CD8-positive, alpha-beta memory T cell (primary cell): ENCODE measurements around the gene SMC5. TPM values are rescaled to one million over a fixed set of nuclear protein-coding genes. Genes with fewer than 3 reads are reported as not detected.
"Not testable (repeated sequence)": the region's sequence is repeated elsewhere in the genome, so short reads cannot be mapped to it uniquely, and the experiment has no call there.

Experiments used
- CTCF ChIA-PET: fragments of 350-600 bp; sonication (Branson Sonifier 250); formaldehyde crosslinking; loops from one replicate; lab custom pipeline; 2021; ENCODE audit warnings: antibody characterized with exemption; lab: Charles Lee
- POLR2A ChIA-PET: fragments of 350-600 bp; sonication (Branson Sonifier 250); formaldehyde crosslinking; loops from one replicate; lab custom pipeline; 2021; ENCODE audit warnings: antibody characterized with exemption; lab: Charles Lee
- DNase-seq, 5 donors: peaks; one replicate each; pipeline versions ENCODE4 v3.0.0 to v3.0.0-alpha.2; 2020 to 2022; ENCODE audit warnings: mixed read lengths in 1 of 5
- H3K27ac ChIP-seq: one replicate; pipeline ENCODE4 v1.7.0; 2013; ENCODE audit warnings: low read depth, mild to moderate bottlenecking, low read length, moderate library complexity
- H3K27me3 ChIP-seq: 2 replicates; pipeline ENCODE4 v1.7.0; 2013; ENCODE audit warnings: low read length, mild to moderate bottlenecking; ENCODE audit not compliant: insufficient read depth, poor library complexity, severe bottlenecking
- H3K36me3 ChIP-seq: 2 replicates; pipeline ENCODE4 v1.7.0; 2013; ENCODE audit warnings: mild to moderate bottlenecking, low read length, moderate library complexity; ENCODE audit not compliant: insufficient read depth
- H3K4me1 ChIP-seq: 2 replicates; pipeline ENCODE4 v1.7.0; 2013; ENCODE audit warnings: mild to moderate bottlenecking, low read length, moderate library complexity; ENCODE audit not compliant: insufficient read depth
- H3K4me3 ChIP-seq: 2 replicates; pipeline ENCODE4 v1.7.0; 2013; ENCODE audit warnings: mild to moderate bottlenecking, low read length
- H3K9me3 ChIP-seq: 2 replicates; pipeline ENCODE4 v1.7.0; 2013; ENCODE audit warnings: mild to moderate bottlenecking, low read length
- H3K27ac Mint-ChIP-seq, 8 donors: one replicate each; pipeline ENCODE4 v1.8.0; 2020 to 2021; ENCODE audit warnings: mixed read lengths in 8 of 8, mild to moderate bottlenecking in 6 of 8, inconsistent platforms in 3 of 8, moderate library complexity in 3 of 8
- H3K27me3 Mint-ChIP-seq, 2 donors: one replicate each; pipeline ENCODE4 v1.8.0; 2020 to 2021; ENCODE audit warnings: mixed read lengths in 2 of 2, mild to moderate bottlenecking in 1 of 2, moderate library complexity in 1 of 2
- H3K36me3 Mint-ChIP-seq, 3 donors: one replicate each; pipeline ENCODE4 v1.8.0; 2020 to 2021; ENCODE audit warnings: mixed read lengths in 3 of 3, inconsistent platforms in 1 of 3, mild to moderate bottlenecking in 1 of 3
- H3K4me1 Mint-ChIP-seq, 3 donors: one replicate each; pipeline ENCODE4 v1.8.0; 2020 to 2021; ENCODE audit warnings: mixed read lengths in 3 of 3, inconsistent platforms in 1 of 3, mild to moderate bottlenecking in 1 of 3
- H3K4me3 Mint-ChIP-seq, 7 donors: one replicate each; pipeline ENCODE4 v1.8.0; 2020 to 2021; ENCODE audit warnings: mixed read lengths in 7 of 7, mild to moderate bottlenecking in 6 of 7, moderate library complexity in 4 of 7, inconsistent platforms in 2 of 7
- H3K9me3 Mint-ChIP-seq, 5 donors: one replicate each; pipeline ENCODE4 v1.8.0; 2020 to 2022; ENCODE audit warnings: mixed read lengths in 5 of 5, mild to moderate bottlenecking in 3 of 5, moderate library complexity in 2 of 5, inconsistent platforms in 1 of 5
- polyA plus RNA-seq: library from polyadenylated mRNA; unstranded; fragments of 300-500 nt; fragmentation: Illumina TruSeq; gene quantifications from one replicate; pipeline ENCODE4 v1.2.3, GENCODE V29; 2021
- total RNA-seq, 2 experiments: library from RNA; stranded (reverse); gene quantifications; one replicate each; pipeline ENCODE4 v1.2.3, GENCODE V29; 2021

SMC5 gene
- total and polyA plus RNA-seq, 3 experiments from 2014 or later: 18.9 to 42.2 (median 42.2) TPM

- no peaks in the 10 kb centered on the region for H3K9me3 ChIP-seq
- Mint-ChIP-seq H3K4me3 (peak overlapping the region in 6 of 7 donors; percentile 56 to 83 (median 66)), H3K4me1 (peaks cover 66 to 82% (median 82%) of the 10 kb centered on the region in 3 donors), H3K36me3 (no peaks in the 10 kb centered on the region), H3K27ac (peak overlapping the region; percentile 67 to 91 (median 82)), H3K27me3 (no peaks in the 10 kb centered on the region), H3K9me3 (no peaks in the 10 kb centered on the region)
- no peak for DNase-seq
- H3K36me3 ChIP-seq: no peaks in the 10 kb centered on the region
- no peak overlapping the region for H3K4me3 ChIP-seq
- POLR2A ChIA-PET: interaction anchor here (0.8 to 1.4 kb wide), 4 partner anchors 9 to 20 kb away, joined by 3 to 4 read pairs (median 4); partner anchors contain the start of gene KLF9
- peak overlapping the region; percentile 13 for H3K27ac ChIP-seq
- no peaks in the 10 kb centered on the region for H3K27me3 ChIP-seq
- CTCF ChIA-PET: interaction anchor here (1.4 kb wide), 1 partner anchor 203 kb away, joined by 5 read pairs; no protein-coding TSS in a partner anchor
- peaks cover 77% of the 10 kb centered on the region for H3K4me1 ChIP-seq
These were observed 140.4 kb downstream of the SMC5 start for GRCh38 chr9:70399141-70399540.

GRCh38 chr9:70400107-70400892 is 141.5 kb downstream of the SMC5 start:
- no peaks in the 10 kb centered on the region for H3K27me3 ChIP-seq
- Mint-ChIP-seq H3K36me3 (no peaks in the 10 kb centered on the region), H3K9me3 (no peaks in the 10 kb centered on the region), H3K27ac (peak overlapping the region; percentile 67 to 91 (median 82)), H3K4me1 (peaks cover 67 to 81% (median 80%) of the 10 kb centered on the region in 3 donors), H3K27me3 (no peaks in the 10 kb centered on the region), H3K4me3 (peak overlapping the region in 5 of 7 donors; percentile 0 to 56 (median 19))
- no peaks in the 10 kb centered on the region for H3K9me3 ChIP-seq
- POLR2A ChIA-PET: interaction anchor here (0.9 to 1.3 kb wide), 5 partner anchors 10 to 19 kb away, joined by 3 to 5 read pairs (median 3); partner anchors contain the start of gene KLF9
- H3K27ac ChIP-seq: peak overlapping the region; percentile 13
- CTCF ChIA-PET: no interaction called here
- no peak overlapping the region for H3K4me3 ChIP-seq
- DNase-seq: no peak
- H3K4me1 ChIP-seq: peaks cover 66% of the 10 kb centered on the region
- H3K36me3 ChIP-seq: no peaks in the 10 kb centered on the region

- H3K9me3 ChIP-seq, H3K36me3 Mint-ChIP-seq, H3K27ac ChIP-seq, CTCF ChIA-PET, H3K4me3 ChIP-seq, H3K27me3 ChIP-seq, DNase-seq, H3K36me3 ChIP-seq, H3K9me3 Mint-ChIP-seq, H3K27me3 Mint-ChIP-seq, H3K4me3 Mint-ChIP-seq: not testable (repeated sequence)
- POLR2A ChIA-PET: interaction anchor here (0.9 to 1.0 kb wide), 3 partner anchors 9 to 18 kb away, joined by 3 to 5 read pairs (median 3); no protein-coding TSS in a partner anchor
- Mint-ChIP-seq H3K4me1 (peaks cover 73 to 86% (median 85%) of the 10 kb centered on the region in 3 donors), H3K27ac (peak overlapping the region in 2 of 8 donors; percentile 29 to 86)
- H3K4me1 ChIP-seq: peaks cover 71% of the 10 kb centered on the region
These were observed 142.5 kb downstream of the SMC5 start for GRCh38 chr9:70401241-70401640.

GRCh38 chr9:70402213-70402612 is 143.4 kb downstream of the SMC5 start:
- H3K4me1 ChIP-seq: peaks cover 72% of the 10 kb centered on the region
- H3K27ac ChIP-seq: no peak overlapping the region
- no peak overlapping the region for H3K4me3 ChIP-seq
- no peak overlapping the region for H3K4me3 Mint-ChIP-seq
- H3K27ac Mint-ChIP-seq: peak overlapping the region in 3 of 8 donors; percentile 4 to 42 (median 27)
- peaks cover 77 to 88% (median 87%) of the 10 kb centered on the region in 3 donors for H3K4me1 Mint-ChIP-seq
- no peaks in the 10 kb centered on the region for H3K27me3 ChIP-seq
- no peaks in the 10 kb centered on the region for H3K36me3 Mint-ChIP-seq
- H3K27me3 Mint-ChIP-seq: peaks cover 0 to 1% of the 10 kb centered on the region in 2 donors
- ChIA-PET CTCF (interaction anchor here (1.3 kb wide), 1 partner anchor 9 kb away, joined by 5 read pairs; no protein-coding TSS in a partner anchor), POLR2A (no interaction called here)
- no peaks in the 10 kb centered on the region for H3K36me3 ChIP-seq
- DNase-seq: no peak
- H3K9me3 ChIP-seq: no peaks in the 10 kb centered on the region
- H3K9me3 Mint-ChIP-seq: no peaks in the 10 kb centered on the region

- POLR2A ChIA-PET: interaction anchor here (0.6 to 1.1 kb wide), 2 partner anchors 9 to 16 kb away, joined by 3 to 7 read pairs; no protein-coding TSS in a partner anchor
- no peaks in the 10 kb centered on the region for H3K27me3 ChIP-seq
- CTCF ChIA-PET: interaction anchor here (1.2 to 1.3 kb wide), 2 partner anchors 10 to 199 kb away, joined by 3 to 5 read pairs; no protein-coding TSS in a partner anchor
- no peak for DNase-seq
- H3K36me3 ChIP-seq: no peaks in the 10 kb centered on the region
- H3K4me3 Mint-ChIP-seq: peak overlapping the region in 1 of 7 donors; percentile 54
- H3K27ac ChIP-seq: no peak overlapping the region
- H3K27ac Mint-ChIP-seq: peak overlapping the region in 6 of 8 donors; percentile 35 to 79 (median 64)
- H3K27me3 Mint-ChIP-seq: peaks cover 0 to 1% of the 10 kb centered on the region in 2 donors
- no peak overlapping the region for H3K4me3 ChIP-seq
- H3K36me3 Mint-ChIP-seq: peaks cover 0 to 4% (median 0%) of the 10 kb centered on the region in 3 donors
- peaks cover 74% of the 10 kb centered on the region for H3K4me1 ChIP-seq
- no peaks in the 10 kb centered on the region for H3K9me3 ChIP-seq
- peaks cover 77 to 88% (median 87%) of the 10 kb centered on the region in 3 donors for H3K4me1 Mint-ChIP-seq
- H3K9me3 Mint-ChIP-seq: no peaks in the 10 kb centered on the region
These were observed 144.4 kb downstream of the SMC5 start for GRCh38 chr9:70403166-70403565.

- H3K4me3 ChIP-seq: no peak overlapping the region
- H3K27ac Mint-ChIP-seq: peak overlapping the region in 5 of 8 donors; percentile 50 to 79 (median 71)
- H3K36me3 Mint-ChIP-seq: peaks cover 0 to 4% (median 0%) of the 10 kb centered on the region in 3 donors
These were observed 144.8 kb downstream of the SMC5 start for GRCh38 chr9:70403618-70404025.

GRCh38 chr9:70404261-70404660 is 145.5 kb downstream of the SMC5 start:
- H3K4me3 ChIP-seq: no peak overlapping the region
- peaks cover 0 to 1% of the 10 kb centered on the region in 2 donors for H3K27me3 Mint-ChIP-seq
- peak overlapping the region in 1 of 7 donors; percentile 13 for H3K4me3 Mint-ChIP-seq
- H3K27ac Mint-ChIP-seq: peak overlapping the region in 4 of 8 donors; percentile 9 to 66 (median 41)
- ChIA-PET POLR2A (interaction anchor here (1.1 to 3.0 kb wide), 2 partner anchors 10 to 16 kb away, joined by 3 to 11 read pairs; partner anchors contain the start of gene KLF9), CTCF (interaction anchor here (1.2 kb wide), 1 partner anchor 10 kb away, joined by 3 read pairs; the partner anchor contains the start of gene KLF9)
- no peaks in the 10 kb centered on the region for H3K9me3 ChIP-seq
- DNase-seq: no peak
- H3K27me3 ChIP-seq: no peaks in the 10 kb centered on the region
- H3K27ac ChIP-seq: no peak overlapping the region
- H3K36me3 ChIP-seq: no peaks in the 10 kb centered on the region
- peaks cover 75 to 85% (median 84%) of the 10 kb centered on the region in 3 donors for H3K4me1 Mint-ChIP-seq
- H3K9me3 Mint-ChIP-seq: no peaks in the 10 kb centered on the region
- H3K36me3 Mint-ChIP-seq: peaks cover 0 to 4% (median 0%) of the 10 kb centered on the region in 3 donors
- H3K4me1 ChIP-seq: peaks cover 68% of the 10 kb centered on the region

More at GRCh38 chr9:70403618-70404025, 144.8 kb downstream of the SMC5 start:
- Histone ChIP-seq H3K9me3 (no peaks in the 10 kb centered on the region), H3K27ac (no peak overlapping the region), H3K4me1 (peaks cover 74% of the 10 kb centered on the region), H3K27me3 (no peaks in the 10 kb centered on the region), H3K36me3 (no peaks in the 10 kb centered on the region)
- Mint-ChIP-seq H3K27me3 (peaks cover 0 to 1% of the 10 kb centered on the region in 2 donors), H3K4me1 (peaks cover 80 to 88% (median 87%) of the 10 kb centered on the region in 3 donors), H3K4me3 (peak overlapping the region in 1 of 7 donors; percentile 15), H3K9me3 (no peaks in the 10 kb centered on the region)
- no peak for DNase-seq
- ChIA-PET POLR2A (interaction anchor here (1.1 to 3.0 kb wide), 2 partner anchors 8 to 17 kb away, joined by 7 to 11 read pairs; no protein-coding TSS in a partner anchor), CTCF (interaction anchor here (1.2 kb wide), 1 partner anchor 199 kb away, joined by 3 read pairs; no protein-coding TSS in a partner anchor)
